Adrenal gland (tissue), 5 donors: Measurements from ENCODE around the gene MACROD2.

Experiments
- CTCF ChIP-seq, 6 experiments: fragments of 450-650 bp in 4 of 6; fragments of 200-600 bp in 2 of 6; sonication (generic) in 1 of 6; IDR thresholded peaks; 1 replicate in 5 of 6; 2 replicates in 1 of 6; pipeline versions ENCODE4 v1.5.1 to v1.8.0; 2016 to 2021; ENCODE audit warnings: antibody characterized with exemption in 6 of 6, mild to moderate bottlenecking in 2 of 6, moderate library complexity in 1 of 6
- POLR2A ChIP-seq, 2 donors: fragments of 450-650 bp; IDR thresholded peaks; one replicate each; pipeline ENCODE4 v1.6.1; 2017; ENCODE audit warnings: antibody characterized with exemption in 2 of 2, mild to moderate bottlenecking in 2 of 2, moderate library complexity in 1 of 2
- donor health status: DM: no; HTN: no; CAD: no.

GRCh38 chr20:15039088-15039752 is 1043.9 kb downstream of the MACROD2 start:
- TF ChIP-seq CTCF (IDR thresholded peaks at IDR 0.05) (no peak), POLR2A (IDR thresholded peaks at IDR 0.05) (no peak)
